SW 1271 (cell line): Measurements from ENCODE around the gene PDE1C.
"Not testable (repeated sequence)": the region's sequence is repeated elsewhere in the genome, so short reads cannot be mapped to it uniquely, and the experiment has no call there.

ENCODE experiments used
- DNase-seq, 2 experiments: peaks; one replicate each; lab custom pipeline; 2025; lab: John Stamatoyannopoulos, UW

PDE1C gene

GRCh38 chr7:31850066-31850465 is 220.1 kb downstream of the PDE1C start:
- DNase-seq, result no peak

- no peak for DNase-seq
Measured at GRCh38 chr7:31835471-31835870, 234.7 kb downstream of the PDE1C start.

GRCh38 chr7:31833625-31834024 is 236.6 kb downstream of the PDE1C start:
- DNase-seq, result not testable (repeated sequence)

- no peak for DNase-seq
Measured at GRCh38 chr7:31828520-31828919, 241.7 kb downstream of the PDE1C start.

GRCh38 chr7:31825576-31825975 is 244.6 kb downstream of the PDE1C start:
- DNase-seq, result no peak

- DNase-seq, result no peak
Measured at GRCh38 chr7:31819031-31819430, 251.2 kb downstream of the PDE1C start.

- no peak for DNase-seq
Measured at GRCh38 chr7:31816810-31817209, 253.4 kb downstream of the PDE1C start.

- no peak for DNase-seq
Measured at GRCh38 chr7:31815796-31816195, 254.4 kb downstream of the PDE1C start.

- DNase-seq, result peak in 1 of 2 experiments; percentile 12
Measured at GRCh38 chr7:31814187-31814586, 256.0 kb downstream of the PDE1C start.

GRCh38 chr7:31811650-31812461 is 258.4 kb downstream of the PDE1C start:
- no peak for DNase-seq

GRCh38 chr7:31805209-31805818 is 264.9 kb downstream of the PDE1C start:
- DNase-seq, result no peak

- no peak for DNase-seq
Measured at GRCh38 chr7:31796375-31796774, 273.8 kb downstream of the PDE1C start.

GRCh38 chr7:31794851-31795344 is 275.3 kb downstream of the PDE1C start:
- no peak for DNase-seq

GRCh38 chr7:31791881-31792280 is 278.3 kb downstream of the PDE1C start:
- no peak for DNase-seq

GRCh38 chr7:31788883-31789680 is 281.1 kb downstream of the PDE1C start:
- no peak for DNase-seq

GRCh38 chr7:31788445-31788844 is 281.8 kb downstream of the PDE1C start:
- no peak for DNase-seq

- DNase-seq, result no peak
Measured at GRCh38 chr7:31786326-31786725, 283.9 kb downstream of the PDE1C start.

- DNase-seq, result no peak
Measured at GRCh38 chr7:31785101-31785500, 285.1 kb downstream of the PDE1C start.

- DNase-seq, result no peak
Measured at GRCh38 chr7:31783221-31783620, 287.0 kb downstream of the PDE1C start.

- DNase-seq, result peak in 1 of 2 experiments; percentile 66
Measured at GRCh38 chr7:31782411-31782991, 287.7 kb downstream of the PDE1C start.

- no peak for DNase-seq
Measured at GRCh38 chr7:31778296-31778695, 291.9 kb downstream of the PDE1C start.

GRCh38 chr7:31776616-31777015 is 293.6 kb downstream of the PDE1C start:
- peak; percentile 21 to 80 for DNase-seq
